ENCODE results near the gene CD200R1L.

DNA sequence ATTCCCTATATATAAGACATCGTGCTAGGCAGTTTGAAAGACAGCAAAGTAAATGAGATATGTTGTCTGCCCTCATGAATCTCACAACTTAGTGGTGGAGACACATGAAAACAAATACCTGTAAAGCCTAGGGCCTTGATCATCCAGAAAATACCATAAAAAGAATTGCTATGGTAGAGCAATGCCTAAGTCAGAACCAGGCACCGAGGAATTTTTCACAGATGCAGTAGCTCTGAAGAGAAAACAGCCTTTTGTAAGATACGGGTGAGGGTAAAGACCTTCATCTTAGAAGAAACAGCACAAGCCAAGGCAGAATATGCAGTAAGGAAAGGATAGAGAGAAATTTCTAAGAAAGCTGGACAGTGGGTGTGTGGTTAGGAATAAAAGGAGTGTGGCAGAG lies 36.1 kb downstream of the CD200R1L start:
- TF ChIP-seq, protein P1, sequence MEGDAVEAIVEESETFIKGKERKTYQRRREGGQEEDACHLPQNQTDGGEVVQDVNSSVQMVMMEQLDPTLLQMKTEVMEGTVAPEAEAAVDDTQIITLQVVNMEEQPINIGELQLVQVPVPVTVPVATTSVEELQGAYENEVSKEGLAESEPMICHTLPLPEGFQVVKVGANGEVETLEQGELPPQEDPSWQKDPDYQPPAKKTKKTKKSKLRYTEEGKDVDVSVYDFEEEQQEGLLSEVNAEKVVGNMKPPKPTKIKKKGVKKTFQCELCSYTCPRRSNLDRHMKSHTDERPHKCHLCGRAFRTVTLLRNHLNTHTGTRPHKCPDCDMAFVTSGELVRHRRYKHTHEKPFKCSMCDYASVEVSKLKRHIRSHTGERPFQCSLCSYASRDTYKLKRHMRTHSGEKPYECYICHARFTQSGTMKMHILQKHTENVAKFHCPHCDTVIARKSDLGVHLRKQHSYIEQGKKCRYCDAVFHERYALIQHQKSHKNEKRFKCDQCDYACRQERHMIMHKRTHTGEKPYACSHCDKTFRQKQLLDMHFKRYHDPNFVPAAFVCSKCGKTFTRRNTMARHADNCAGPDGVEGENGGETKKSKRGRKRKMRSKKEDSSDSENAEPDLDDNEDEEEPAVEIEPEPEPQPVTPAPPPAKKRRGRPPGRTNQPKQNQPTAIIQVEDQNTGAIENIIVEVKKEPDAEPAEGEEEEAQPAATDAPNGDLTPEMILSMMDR (IDR thresholded peaks at IDR 0.05; ENCODE audit: poor library complexity): no peak
- TF ChIP-seq EZH2 (IDR thresholded peaks at IDR 0.05; ENCODE audit: borderline replicate concordance): no peak
- no peak for TF ChIP-seq EZH2phosphoT487 (IDR thresholded peaks at IDR 0.05; ENCODE audit: low read depth, severe bottlenecking, unreplicated experiment)
